HFFc6 (cell line): ENCODE results near the gene PDIA4. TPM values are rescaled to one million over a fixed set of nuclear protein-coding genes. Genes with fewer than 3 reads are reported as not detected.

Experiments used
- DNase-seq: peaks from one replicate; pipeline ENCODE4 v3.0.0-alpha.2; 2018
- H3K27ac Mint-ChIP-seq: 2 replicates; pipeline ENCODE4 v1.8.0; 2020; ENCODE audit warnings: mild to moderate bottlenecking, mixed read lengths
- H3K27me3 Mint-ChIP-seq: 2 replicates; pipeline ENCODE4 v1.8.0; 2021; ENCODE audit warnings: mild to moderate bottlenecking, moderate library complexity, mixed read lengths; ENCODE audit not compliant: insufficient read depth
- H3K36me3 Mint-ChIP-seq: 2 replicates; pipeline ENCODE4 v1.8.0; 2021; ENCODE audit warnings: low read depth, mixed read lengths
- H3K4me1 Mint-ChIP-seq: 2 replicates; pipeline ENCODE4 v1.8.0; 2020; ENCODE audit warnings: low read depth, mixed read lengths
- H3K4me3 Mint-ChIP-seq: 2 replicates; pipeline ENCODE4 v1.8.0; 2020; ENCODE audit warnings: mild to moderate bottlenecking, moderate library complexity, mixed read lengths
- H3K9me3 Mint-ChIP-seq: 2 replicates; pipeline ENCODE4 v1.8.0; 2020; ENCODE audit warnings: mild to moderate bottlenecking, mixed read lengths
- CTCF ChIP-seq: fragments of 200-600 bp; sonication (generic); IDR thresholded peaks from 2 replicates; pipeline ENCODE4 v1.5.0; 2021; ENCODE audit warnings: antibody characterized with exemption, mild to moderate bottlenecking
- long read RNA-seq: library from polyadenylated mRNA; unstranded; transcript quantifications from one replicate; pipeline ENCODE4 v2.0.0, GENCODE V29; 2019
- total RNA-seq, 6 experiments: library from RNA; stranded (reverse); fragmentation: NEBNext Ultra II Directional; extraction: Animal tissue kit (Norgen Biotek cat#: 25700); gene quantifications; 2 replicates in 1 of 6; 3 replicates in 5 of 6; pipeline ENCODE4 v1.2.3, GENCODE V29; 2021

The PDIA4 gene
- 100 to 1,000 TPM; 185 to 210 (median 200) TPM for total RNA-seq
- long read RNA-seq, transcript PDIA4-201 (10 exons, 2,903 nt) = major isoform, 240 of 312 reads
- long read RNA-seq, partial matches to known transcripts = 29 of 312 reads
- long read RNA-seq, other reads (novel, unspliced or antisense) = 42 of 312 reads

GRCh38 chr7:149028346-149029109 lies at the start of gene PDIA4:
Gene PDIA4, minus strand, starts transcription at chr7:149028505. Its CDS starts 97 bp downstream, at chr7:149028408.
- Mint-ChIP-seq H3K36me3 (peaks cover 10% of the 10 kb centered on the region; the same call in 1 of the 2 replicates), H3K27me3 (peaks cover 2% of the 10 kb centered on the region), H3K9me3 (no peaks in the 10 kb centered on the region), H3K27ac (peak within 1 kb of the TSS; percentile 88), H3K4me3 (peak within 1 kb of the TSS; percentile 98), H3K4me1 (peaks cover 40% of the 10 kb centered on the region)
- peak; percentile 46 for TF ChIP-seq CTCF
- DNase-seq = peak; percentile 99

GRCh38 chr7:149077594-149077993 lies 49.3 kb upstream of the PDIA4 start:
- H3K4me1 Mint-ChIP-seq = no peaks in the 10 kb centered on the region
- no peak overlapping the region for H3K27ac Mint-ChIP-seq
- H3K36me3 Mint-ChIP-seq = peaks cover 26% of the 10 kb centered on the region
- no peaks in the 10 kb centered on the region; the same call in 1 of the 2 replicates for H3K27me3 Mint-ChIP-seq
- H3K4me3 Mint-ChIP-seq = no peak overlapping the region
- TF ChIP-seq CTCF = no peak
- DNase-seq = no peak
- no peaks in the 10 kb centered on the region for H3K9me3 Mint-ChIP-seq

- no peaks in the 10 kb centered on the region for H3K4me1 Mint-ChIP-seq
- H3K27me3 Mint-ChIP-seq = no peaks in the 10 kb centered on the region; the same call in 1 of the 2 replicates
- H3K27ac Mint-ChIP-seq = no peak overlapping the region
- peaks cover 24% of the 10 kb centered on the region for H3K36me3 Mint-ChIP-seq
- no peak overlapping the region for H3K4me3 Mint-ChIP-seq
- no peak for DNase-seq
- TF ChIP-seq CTCF = no peak
- H3K9me3 Mint-ChIP-seq = no peaks in the 10 kb centered on the region
These were observed 47.0 kb upstream of the PDIA4 start for GRCh38 chr7:149075286-149075685.

GRCh38 chr7:149074116-149074885 lies 46.0 kb upstream of the PDIA4 start:
- no peak overlapping the region for H3K4me3 Mint-ChIP-seq
- H3K27ac Mint-ChIP-seq = no peak overlapping the region
- no peaks in the 10 kb centered on the region; the same call in 1 of the 2 replicates for H3K27me3 Mint-ChIP-seq
- no peaks in the 10 kb centered on the region for H3K4me1 Mint-ChIP-seq
- peaks cover 22% of the 10 kb centered on the region for H3K36me3 Mint-ChIP-seq
- TF ChIP-seq CTCF = no peak
- H3K9me3 Mint-ChIP-seq = no peaks in the 10 kb centered on the region
- no peak for DNase-seq

GRCh38 chr7:149072438-149072775 lies 44.1 kb upstream of the PDIA4 start:
- Mint-ChIP-seq H3K27ac (no peak overlapping the region), H3K27me3 (no peaks in the 10 kb centered on the region; the same call in 1 of the 2 replicates), H3K9me3 (no peaks in the 10 kb centered on the region), H3K36me3 (peaks cover 26% of the 10 kb centered on the region), H3K4me1 (no peaks in the 10 kb centered on the region), H3K4me3 (no peak overlapping the region)
- TF ChIP-seq CTCF = no peak
- DNase-seq = no peak
